ENCODE measurements around the gene CBX8.

Gene CBX8

DNA sequence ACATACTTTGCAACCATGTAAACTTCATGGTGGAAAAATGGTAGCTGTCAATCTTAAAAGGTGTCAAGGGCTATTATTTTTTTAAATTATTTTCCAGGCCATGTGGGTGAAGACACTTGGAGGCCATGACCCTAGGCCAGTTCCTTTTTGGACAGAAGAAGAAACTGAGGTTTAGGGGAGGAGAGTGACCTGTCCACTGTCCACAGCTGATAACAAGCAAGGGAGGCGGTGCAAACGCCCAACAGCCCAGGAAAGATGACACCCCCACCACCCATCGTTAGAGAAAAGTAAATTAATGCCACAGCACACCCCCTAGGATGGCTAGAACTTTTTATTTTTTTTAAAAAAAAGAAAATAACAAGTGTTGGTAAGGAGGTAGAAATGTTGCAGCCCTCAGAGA lies 46.9 kb downstream of the CBX8 start:
- H3K36me3 ChIP-seq (ENCODE audit: control insufficient read depth in 2 of 2, insufficient read depth in 2 of 2, low read length in 2 of 2) = no peaks in the 10 kb centered on the region
- peaks cover 34 to 41% of the 10 kb centered on the region in 2 donors for H3K27me3 ChIP-seq (ENCODE audit: control insufficient read depth in 2 of 2, insufficient read depth in 2 of 2, low read length in 2 of 2)
- H3K4me3 ChIP-seq (ENCODE audit: low read length in 2 of 2) = no peak overlapping the region
- H3K27ac ChIP-seq (ENCODE audit: low read depth in 2 of 2, low read length in 2 of 2) = no peak overlapping the region
- H3K4me1 ChIP-seq (ENCODE audit: control insufficient read depth in 2 of 2, insufficient read depth in 2 of 2, low read length in 2 of 2) = no peaks in the 10 kb centered on the region
- H3K9ac ChIP-seq (ENCODE audit: low read depth in 1 of 2, low read length in 2 of 2) = no peak overlapping the region
- no peaks in the 10 kb centered on the region for H3K9me3 ChIP-seq (ENCODE audit: control insufficient read depth in 2 of 2, low read length in 2 of 2)

DNA sequence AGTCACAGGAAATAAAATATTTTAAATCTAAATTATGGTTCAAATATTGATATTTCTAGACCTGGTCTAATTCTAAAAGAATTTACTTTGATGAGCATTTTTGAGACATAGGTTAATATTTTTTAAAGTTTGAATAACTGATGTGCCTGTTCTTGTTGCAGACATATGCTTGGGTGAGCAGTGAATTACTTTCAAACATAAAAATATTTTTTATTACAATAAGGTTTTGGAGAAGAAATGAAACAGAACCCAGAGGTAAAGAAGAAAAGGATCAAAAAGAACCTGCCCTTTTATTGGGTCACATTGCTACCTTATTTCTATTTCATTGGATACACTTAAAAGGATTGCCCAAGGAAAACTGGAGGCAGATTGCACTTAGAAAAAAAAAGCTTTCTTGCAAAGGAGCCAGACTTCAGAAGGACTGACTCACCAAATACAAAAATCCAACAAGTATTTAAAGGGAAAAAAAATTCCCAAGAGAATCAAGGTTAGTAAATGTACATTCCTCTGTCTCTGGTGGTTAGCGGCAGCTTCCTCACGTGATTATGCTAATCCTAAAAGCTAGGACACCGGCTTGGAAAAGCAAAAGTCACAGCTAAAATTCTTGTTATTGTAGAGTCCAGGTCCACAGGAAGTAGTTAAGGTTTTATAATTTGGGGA lies 47.6 kb downstream of the CBX8 start:
- no peaks in the 10 kb centered on the region for H3K4me1 ChIP-seq (ENCODE audit: control insufficient read depth in 2 of 2, insufficient read depth in 2 of 2, low read length in 2 of 2)
- no peaks in the 10 kb centered on the region for H3K9me3 ChIP-seq (ENCODE audit: control insufficient read depth in 2 of 2, low read length in 2 of 2)
- no peaks in the 10 kb centered on the region for H3K36me3 ChIP-seq (ENCODE audit: control insufficient read depth in 2 of 2, insufficient read depth in 2 of 2, low read length in 2 of 2)
- no peak overlapping the region for H3K4me3 ChIP-seq (ENCODE audit: low read length in 2 of 2)
- no peak overlapping the region for H3K27ac ChIP-seq (ENCODE audit: low read depth in 2 of 2, low read length in 2 of 2)
- H3K9ac ChIP-seq (ENCODE audit: low read depth in 1 of 2, low read length in 2 of 2) = no peak overlapping the region
- H3K27me3 ChIP-seq (ENCODE audit: control insufficient read depth in 2 of 2, insufficient read depth in 2 of 2, low read length in 2 of 2) = peaks cover 34 to 41% of the 10 kb centered on the region in 2 donors

DNA sequence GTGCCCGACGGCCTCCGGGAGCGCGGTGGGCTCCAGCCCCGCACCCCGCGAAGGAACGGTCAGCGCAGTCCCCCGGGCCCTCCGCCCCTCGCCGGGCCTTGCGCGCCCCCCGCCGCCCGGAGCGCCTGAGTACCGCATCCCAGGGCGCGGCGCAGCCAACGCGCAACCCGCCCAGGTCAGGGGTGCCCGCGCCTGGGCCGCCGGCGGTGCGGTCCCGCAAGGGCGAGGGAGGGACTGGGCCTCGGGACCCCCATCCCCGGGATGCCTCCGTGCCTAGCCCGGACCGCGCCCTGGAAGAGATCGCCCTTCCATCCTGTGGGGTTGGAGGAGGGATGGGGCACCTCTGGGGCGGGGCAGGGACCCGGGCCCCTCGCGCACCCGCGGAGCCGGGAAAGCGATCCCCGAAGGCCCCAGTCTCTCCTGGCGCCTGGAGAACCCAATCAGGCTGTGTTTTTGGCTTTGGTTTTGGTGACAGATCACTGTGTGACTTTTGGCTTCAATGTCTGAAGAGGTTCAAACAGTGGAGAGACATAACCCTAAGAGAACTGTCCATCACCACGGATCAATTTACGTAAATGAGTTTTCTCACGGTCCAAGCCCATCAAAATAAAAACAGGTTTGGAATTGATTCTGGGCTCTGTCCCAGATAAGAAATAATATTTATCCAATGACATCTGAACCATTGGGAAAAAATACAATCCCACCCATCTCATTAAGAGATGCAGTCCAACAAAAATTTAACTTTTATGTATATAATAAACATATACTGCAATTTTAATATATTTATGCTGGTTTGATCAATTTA lies 48.4 kb downstream of the CBX8 start:
- H3K27me3 ChIP-seq (ENCODE audit: control insufficient read depth in 2 of 2, insufficient read depth in 2 of 2, low read length in 2 of 2) = peaks cover 34 to 41% of the 10 kb centered on the region in 2 donors
- H3K9me3 ChIP-seq (ENCODE audit: control insufficient read depth in 2 of 2, low read length in 2 of 2) = no peaks in the 10 kb centered on the region
- no peaks in the 10 kb centered on the region for H3K36me3 ChIP-seq (ENCODE audit: control insufficient read depth in 2 of 2, insufficient read depth in 2 of 2, low read length in 2 of 2)
- H3K4me3 ChIP-seq (ENCODE audit: low read length in 2 of 2) = no peak overlapping the region
- no peak overlapping the region for H3K9ac ChIP-seq (ENCODE audit: low read depth in 1 of 2, low read length in 2 of 2)
- H3K27ac ChIP-seq (ENCODE audit: low read depth in 2 of 2, low read length in 2 of 2) = no peak overlapping the region
- no peaks in the 10 kb centered on the region for H3K4me1 ChIP-seq (ENCODE audit: control insufficient read depth in 2 of 2, insufficient read depth in 2 of 2, low read length in 2 of 2)

DNA sequence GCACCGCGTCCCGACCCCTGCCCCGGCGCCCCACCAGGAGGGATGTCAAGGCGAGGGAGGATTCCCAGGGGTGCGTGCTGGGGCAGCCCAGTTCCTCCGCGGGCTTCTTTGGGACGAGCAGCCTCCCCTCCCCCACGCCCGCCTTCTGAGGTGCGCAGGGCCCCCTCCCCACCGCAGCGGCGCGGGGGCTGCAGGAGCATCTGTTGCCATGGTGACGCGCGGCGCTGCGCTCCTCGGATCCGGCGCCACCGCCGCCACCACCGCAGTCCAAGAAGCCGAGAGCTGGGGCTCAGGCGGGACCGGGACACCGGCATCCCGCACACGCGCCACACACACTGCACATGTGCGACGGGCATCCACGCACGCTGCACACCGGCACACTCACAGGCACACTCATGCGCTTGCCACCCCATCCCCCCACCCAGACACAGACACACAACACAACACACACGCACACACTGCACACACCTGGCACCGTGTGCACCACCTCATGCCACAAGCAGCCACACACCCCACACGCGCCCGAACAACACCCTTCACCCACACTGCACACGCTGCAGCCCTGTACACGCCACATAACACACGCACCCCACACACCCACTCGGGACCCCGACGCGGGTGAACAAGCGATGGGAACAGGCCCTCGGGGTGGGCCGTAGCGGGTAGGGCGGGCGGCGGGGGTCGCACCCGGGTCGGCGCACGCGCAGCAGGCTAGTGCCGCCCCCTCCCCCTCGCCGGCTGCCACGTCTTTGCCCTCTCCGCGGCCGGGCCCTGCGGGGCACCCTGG lies 49.2 kb downstream of the CBX8 start:
- Histone ChIP-seq H3K36me3 (ENCODE audit: control insufficient read depth in 2 of 2, insufficient read depth in 2 of 2, low read length in 2 of 2) (no peaks in the 10 kb centered on the region), H3K9ac (ENCODE audit: low read depth in 1 of 2, low read length in 2 of 2) (no peak overlapping the region), H3K27ac (ENCODE audit: low read depth in 2 of 2, low read length in 2 of 2) (no peak overlapping the region), H3K4me1 (ENCODE audit: control insufficient read depth in 2 of 2, insufficient read depth in 2 of 2, low read length in 2 of 2) (no peaks in the 10 kb centered on the region), H3K4me3 (ENCODE audit: low read length in 2 of 2) (no peak overlapping the region), H3K9me3 (ENCODE audit: control insufficient read depth in 2 of 2, low read length in 2 of 2) (no peaks in the 10 kb centered on the region), H3K27me3 (ENCODE audit: control insufficient read depth in 2 of 2, insufficient read depth in 2 of 2, low read length in 2 of 2) (peaks cover 34 to 39% of the 10 kb centered on the region in 2 donors)

DNA sequence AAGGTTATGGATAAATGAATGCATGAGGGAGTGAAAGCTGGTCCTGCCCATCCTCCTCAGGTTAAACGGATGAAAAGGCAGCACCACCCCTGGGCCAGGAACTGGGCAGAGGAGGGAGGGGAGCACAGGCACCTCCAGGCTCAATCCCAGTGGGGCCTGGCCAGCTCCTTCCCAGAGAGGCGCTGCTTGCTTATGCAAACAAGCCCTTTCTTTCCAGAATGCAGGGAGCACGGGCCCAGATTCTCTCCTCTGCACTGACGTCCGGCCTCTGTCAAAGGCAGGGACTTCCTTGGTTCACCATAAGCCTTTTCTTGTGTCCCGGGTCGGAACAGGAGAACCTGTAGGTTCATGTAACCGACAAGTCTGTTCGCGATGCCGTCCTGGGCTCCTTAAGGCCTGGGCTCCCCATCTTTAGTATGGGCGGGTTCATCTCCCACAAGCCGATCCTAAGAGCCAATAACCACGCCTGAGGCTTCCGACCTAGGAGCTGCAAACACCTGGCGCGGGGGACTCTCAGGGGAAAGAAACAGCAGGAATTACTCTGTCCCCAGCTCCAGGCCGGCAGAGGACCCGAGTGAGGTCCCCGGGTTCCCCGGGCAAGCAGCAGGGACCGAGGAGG lies 49.9 kb downstream of the CBX8 start:
- Histone ChIP-seq H3K4me3 (ENCODE audit: low read length in 2 of 2) (no peak overlapping the region), H3K27me3 (ENCODE audit: control insufficient read depth in 2 of 2, insufficient read depth in 2 of 2, low read length in 2 of 2) (peaks cover 39 to 46% of the 10 kb centered on the region in 2 donors)

DNA sequence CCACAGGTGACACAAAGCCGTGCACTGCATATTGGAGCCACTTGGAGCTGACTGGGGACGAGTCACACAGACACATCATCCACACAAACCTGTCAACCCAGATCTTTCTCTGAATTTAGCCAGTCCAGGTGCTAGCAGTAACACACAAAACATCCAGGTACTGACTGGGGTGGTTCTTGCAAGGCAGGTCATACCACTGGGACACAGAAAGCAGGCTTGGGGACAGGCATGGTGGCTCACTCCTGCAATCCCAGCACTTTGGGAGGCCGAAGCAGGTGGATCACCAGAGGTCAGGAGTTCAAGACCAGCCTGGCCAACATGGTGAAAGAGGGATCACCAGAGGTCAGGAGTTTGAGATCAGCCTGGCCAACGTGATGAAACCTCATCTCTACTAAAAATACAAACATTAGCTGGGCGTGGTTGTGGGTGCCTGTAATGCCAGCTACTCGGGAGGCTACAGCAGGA lies 51.2 kb downstream of the CBX8 start:
- Histone ChIP-seq H3K9ac (ENCODE audit: low read depth in 1 of 2, low read length in 2 of 2) (no peak overlapping the region), H3K27me3 (ENCODE audit: control insufficient read depth in 2 of 2, insufficient read depth in 2 of 2, low read length in 2 of 2) (peaks cover 32 to 40% of the 10 kb centered on the region in 2 donors)

More for the DNA sequence above, 49.9 kb downstream of the CBX8 start:
- Histone ChIP-seq H3K4me1 (ENCODE audit: control insufficient read depth in 2 of 2, insufficient read depth in 2 of 2, low read length in 2 of 2) (peaks cover 3 to 4% of the 10 kb centered on the region in 2 donors), H3K27ac (ENCODE audit: low read depth in 2 of 2, low read length in 2 of 2) (no peak overlapping the region), H3K36me3 (ENCODE audit: control insufficient read depth in 2 of 2, insufficient read depth in 2 of 2, low read length in 2 of 2) (no peaks in the 10 kb centered on the region), H3K9ac (ENCODE audit: low read depth in 1 of 2, low read length in 2 of 2) (no peak overlapping the region), H3K9me3 (ENCODE audit: control insufficient read depth in 2 of 2, low read length in 2 of 2) (no peaks in the 10 kb centered on the region)

DNA sequence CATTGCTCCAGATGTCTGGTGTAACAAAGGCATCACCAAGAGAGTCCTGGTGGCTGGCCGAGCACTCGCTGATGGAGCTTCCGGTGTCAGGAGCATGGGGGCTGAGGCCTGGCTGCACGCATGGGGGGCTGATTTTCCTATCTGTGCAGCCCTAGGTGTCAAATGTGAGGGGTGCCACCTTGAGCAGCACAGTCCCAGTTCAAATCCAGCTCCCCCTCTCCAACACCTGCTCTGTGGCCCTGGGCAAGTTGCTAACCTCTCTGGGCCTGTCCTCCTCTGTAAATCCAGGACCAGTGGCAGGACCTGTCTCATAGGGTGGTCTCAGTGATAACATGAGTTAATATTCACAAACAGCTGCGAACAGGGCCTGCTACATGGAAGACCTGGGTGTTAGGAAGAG lies 53.3 kb downstream of the CBX8 start:
- H3K4me1 ChIP-seq (ENCODE audit: control insufficient read depth in 2 of 2, insufficient read depth in 2 of 2, low read length in 2 of 2) = peaks cover 5 to 7% of the 10 kb centered on the region in 2 donors
- H3K27me3 ChIP-seq (ENCODE audit: control insufficient read depth in 2 of 2, insufficient read depth in 2 of 2, low read length in 2 of 2) = peaks cover 30 to 37% of the 10 kb centered on the region in 2 donors
- H3K27ac ChIP-seq (ENCODE audit: low read depth in 2 of 2, low read length in 2 of 2) = no peak overlapping the region

More for the DNA sequence above, 51.2 kb downstream of the CBX8 start:
- peaks cover 5% of the 10 kb centered on the region in 2 donors for H3K4me1 ChIP-seq (ENCODE audit: control insufficient read depth in 2 of 2, insufficient read depth in 2 of 2, low read length in 2 of 2)
- no peak overlapping the region for H3K27ac ChIP-seq (ENCODE audit: low read depth in 2 of 2, low read length in 2 of 2)
- H3K9me3 ChIP-seq (ENCODE audit: control insufficient read depth in 2 of 2, low read length in 2 of 2) = no peaks in the 10 kb centered on the region
- H3K4me3 ChIP-seq (ENCODE audit: low read length in 2 of 2) = no peak overlapping the region
- H3K36me3 ChIP-seq (ENCODE audit: control insufficient read depth in 2 of 2, insufficient read depth in 2 of 2, low read length in 2 of 2) = no peaks in the 10 kb centered on the region

DNA sequence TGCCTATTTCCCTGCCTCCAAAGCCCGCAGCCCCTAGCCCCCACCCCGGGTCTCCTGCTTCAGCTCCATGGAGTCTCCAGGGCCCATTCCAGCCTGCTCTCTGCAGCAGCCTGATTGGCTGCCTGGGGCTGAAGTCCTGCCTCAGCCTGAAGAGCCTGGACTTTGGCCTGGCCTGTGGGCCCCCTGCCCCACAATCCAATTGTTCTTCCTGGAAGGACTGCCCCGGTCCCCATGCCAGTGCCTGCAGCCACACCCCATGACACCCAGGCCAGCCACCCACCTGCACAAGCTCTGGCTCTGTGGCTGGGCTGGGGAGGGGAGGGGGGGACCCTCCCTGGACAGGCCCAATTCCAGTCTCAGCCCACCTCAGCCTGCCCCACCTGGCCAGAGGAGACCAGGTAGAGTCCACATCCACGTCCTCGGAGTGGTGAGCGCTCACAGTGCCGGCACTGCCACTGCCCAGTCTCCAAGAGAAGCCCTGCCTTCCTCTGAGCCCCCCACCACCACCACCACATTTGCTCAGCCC lies 53.9 kb downstream of the CBX8 start:
- no peak overlapping the region for H3K27ac ChIP-seq (ENCODE audit: low read depth in 2 of 2, low read length in 2 of 2)
- peaks cover 25 to 33% of the 10 kb centered on the region in 2 donors for H3K27me3 ChIP-seq (ENCODE audit: control insufficient read depth in 2 of 2, insufficient read depth in 2 of 2, low read length in 2 of 2)
- H3K9me3 ChIP-seq (ENCODE audit: control insufficient read depth in 2 of 2, low read length in 2 of 2) = no peaks in the 10 kb centered on the region
- no peak overlapping the region for H3K4me3 ChIP-seq (ENCODE audit: low read length in 2 of 2)
- H3K4me1 ChIP-seq (ENCODE audit: control insufficient read depth in 2 of 2, insufficient read depth in 2 of 2, low read length in 2 of 2) = peaks cover 5 to 7% of the 10 kb centered on the region in 2 donors
- H3K9ac ChIP-seq (ENCODE audit: low read depth in 1 of 2, low read length in 2 of 2) = no peak overlapping the region
- H3K36me3 ChIP-seq (ENCODE audit: control insufficient read depth in 2 of 2, insufficient read depth in 2 of 2, low read length in 2 of 2) = no peaks in the 10 kb centered on the region

More for the DNA sequence above, 53.3 kb downstream of the CBX8 start:
- H3K9ac ChIP-seq (ENCODE audit: low read depth in 1 of 2, low read length in 2 of 2) = no peak overlapping the region
- H3K36me3 ChIP-seq (ENCODE audit: control insufficient read depth in 2 of 2, insufficient read depth in 2 of 2, low read length in 2 of 2) = no peaks in the 10 kb centered on the region
- no peaks in the 10 kb centered on the region for H3K9me3 ChIP-seq (ENCODE audit: control insufficient read depth in 2 of 2, low read length in 2 of 2)
- no peak overlapping the region for H3K4me3 ChIP-seq (ENCODE audit: low read length in 2 of 2)

DNA sequence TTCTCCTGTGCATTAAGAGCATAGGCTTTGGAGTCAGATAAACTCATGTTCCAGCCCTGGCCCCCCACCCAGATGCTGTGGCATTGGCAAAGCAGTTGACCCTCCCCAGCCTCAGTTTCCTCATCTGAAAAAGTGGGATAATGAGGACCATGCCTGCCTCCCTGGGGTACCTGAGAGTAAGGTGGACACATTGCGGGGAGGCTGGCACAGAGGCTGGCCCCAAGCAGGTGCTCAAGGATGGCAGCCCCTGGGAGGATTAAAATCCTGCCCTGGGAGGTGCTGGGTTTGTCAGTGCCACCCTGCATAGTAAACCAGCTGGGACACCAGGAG lies 54.3 kb downstream of the CBX8 start:
- H3K4me1 ChIP-seq (ENCODE audit: control insufficient read depth in 2 of 2, insufficient read depth in 2 of 2, low read length in 2 of 2) = peaks cover 5 to 7% of the 10 kb centered on the region in 2 donors
- no peak overlapping the region for H3K27ac ChIP-seq (ENCODE audit: low read depth in 2 of 2, low read length in 2 of 2)
- H3K9me3 ChIP-seq (ENCODE audit: control insufficient read depth in 2 of 2, low read length in 2 of 2) = no peaks in the 10 kb centered on the region
- H3K4me3 ChIP-seq (ENCODE audit: low read length in 2 of 2) = no peak overlapping the region
- peaks cover 20 to 30% of the 10 kb centered on the region in 2 donors for H3K27me3 ChIP-seq (ENCODE audit: control insufficient read depth in 2 of 2, insufficient read depth in 2 of 2, low read length in 2 of 2)
- H3K36me3 ChIP-seq (ENCODE audit: control insufficient read depth in 2 of 2, insufficient read depth in 2 of 2, low read length in 2 of 2) = no peaks in the 10 kb centered on the region
- no peak overlapping the region for H3K9ac ChIP-seq (ENCODE audit: low read depth in 1 of 2, low read length in 2 of 2)

All from mucosa of rectum (tissue), 2 donors.